Vagina (tissue), 2 donors: Measurements from ENCODE around the gene TTLL5. TPM values are rescaled to one million over a fixed set of nuclear protein-coding genes. Genes with fewer than 3 reads are reported as not detected.

Source experiments
- DNase-seq, 2 donors: peaks; one replicate each; pipeline ENCODE4 v3.0.0-alpha.2; 2017; ENCODE audit errors: extremely low spot score in 2 of 2
- H3K27ac ChIP-seq: fragments of 200-600 bp; sonication (generic); one replicate; pipeline ENCODE4 v1.5.1; 2019
- H3K27me3 ChIP-seq: fragments of 200-600 bp; sonication (generic); one replicate; pipeline ENCODE4 v1.5.1; 2019
- H3K36me3 ChIP-seq, 2 donors: fragments of 200-600 bp; sonication (generic); one replicate each; pipeline ENCODE4 v1.5.1; 2017 to 2019
- H3K4me1 ChIP-seq: fragments of 200-600 bp; sonication (generic); one replicate; pipeline ENCODE4 v1.5.1; 2019
- H3K4me3 ChIP-seq, 2 donors: fragments of 200-600 bp; sonication (generic); 1 replicate in 1 of 2; 2 replicates in 1 of 2; pipeline ENCODE4 v1.5.1; 2016 to 2019
- H3K9me3 ChIP-seq: fragments of 200-600 bp; sonication (generic); one replicate; pipeline ENCODE4 v1.5.1; 2019
- POLR2A ChIP-seq, 2 donors: fragments of 450-650 bp; IDR thresholded peaks; one replicate each; pipeline ENCODE4 v1.6.1; 2017; ENCODE audit warnings: antibody characterized with exemption in 2 of 2, mild to moderate bottlenecking in 2 of 2, moderate library complexity in 2 of 2
- POLR2AphosphoS5 ChIP-seq, 2 donors: sonication (generic); formaldehyde crosslinking; IDR thresholded peaks; one replicate each; pipeline ENCODE4 v1.9.0; 2017; ENCODE audit warnings: antibody characterized with exemption in 2 of 2, mild to moderate bottlenecking in 2 of 2, low read depth in 1 of 2; ENCODE audit not compliant: insufficient read depth in 1 of 2
- intact Hi-C: fragments of 100-400 bp; cut with DNase I; formaldehyde crosslinking; loops from one replicate; pipeline ENCODE4 v1.15.1; 2023
- total RNA-seq: library from RNA; depleted of rRNA; stranded (reverse); fragments of >200 nt; gene quantifications from one replicate; pipeline ENCODE4 v1.2.3, GENCODE V29; 2016
- TF ChIP-seq, protein P1 (sequence below), 3 experiments: fragments of 450-650 bp in 2 of 3; fragments of 200-600 bp in 1 of 3; sonication (generic) in 1 of 3; IDR thresholded peaks; one replicate each; pipeline ENCODE4 v1.5.1; 2017 to 2019; ENCODE audit warnings: antibody characterized with exemption in 3 of 3, mild to moderate bottlenecking in 2 of 3, moderate library complexity in 2 of 3

Gene TTLL5
- total RNA-seq, 1 donor from 2014 or later = 43.0 TPM

DNA sequence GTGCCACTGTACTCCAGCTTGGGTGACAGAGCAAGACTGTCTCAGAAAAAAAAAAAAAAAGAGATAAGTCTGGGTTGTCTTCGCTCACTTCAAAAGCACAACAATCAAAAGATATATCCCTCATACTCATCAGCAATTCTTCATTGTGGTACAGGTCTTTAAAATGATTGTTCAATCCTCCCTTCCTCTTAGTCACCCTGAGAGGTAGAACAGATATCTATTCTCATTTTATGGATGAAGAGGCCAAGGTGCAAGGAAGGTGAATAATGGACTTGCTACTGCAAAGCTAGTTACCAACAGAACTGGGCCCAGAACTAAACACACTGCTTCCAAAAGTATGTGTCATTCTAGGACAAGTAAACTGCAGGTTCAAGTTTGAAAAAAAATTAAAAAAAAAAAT lies 7.5 kb upstream of the TTLL5 start:
- intact Hi-C loops = loop anchor here (5.0 kb wide), 1 partner anchor 76 kb away; the partner anchor contains the start of gene FLVCR2
- no peak overlapping the region for H3K27ac ChIP-seq
- no peaks in the 10 kb centered on the region for H3K9me3 ChIP-seq
- H3K36me3 ChIP-seq = peaks cover 0 to 49% of the 10 kb centered on the region in 2 donors
- no peak for DNase-seq
- H3K4me3 ChIP-seq = no peak overlapping the region
- H3K27me3 ChIP-seq = no peaks in the 10 kb centered on the region
- no peaks in the 10 kb centered on the region for H3K4me1 ChIP-seq
- TF ChIP-seq, protein P1, sequence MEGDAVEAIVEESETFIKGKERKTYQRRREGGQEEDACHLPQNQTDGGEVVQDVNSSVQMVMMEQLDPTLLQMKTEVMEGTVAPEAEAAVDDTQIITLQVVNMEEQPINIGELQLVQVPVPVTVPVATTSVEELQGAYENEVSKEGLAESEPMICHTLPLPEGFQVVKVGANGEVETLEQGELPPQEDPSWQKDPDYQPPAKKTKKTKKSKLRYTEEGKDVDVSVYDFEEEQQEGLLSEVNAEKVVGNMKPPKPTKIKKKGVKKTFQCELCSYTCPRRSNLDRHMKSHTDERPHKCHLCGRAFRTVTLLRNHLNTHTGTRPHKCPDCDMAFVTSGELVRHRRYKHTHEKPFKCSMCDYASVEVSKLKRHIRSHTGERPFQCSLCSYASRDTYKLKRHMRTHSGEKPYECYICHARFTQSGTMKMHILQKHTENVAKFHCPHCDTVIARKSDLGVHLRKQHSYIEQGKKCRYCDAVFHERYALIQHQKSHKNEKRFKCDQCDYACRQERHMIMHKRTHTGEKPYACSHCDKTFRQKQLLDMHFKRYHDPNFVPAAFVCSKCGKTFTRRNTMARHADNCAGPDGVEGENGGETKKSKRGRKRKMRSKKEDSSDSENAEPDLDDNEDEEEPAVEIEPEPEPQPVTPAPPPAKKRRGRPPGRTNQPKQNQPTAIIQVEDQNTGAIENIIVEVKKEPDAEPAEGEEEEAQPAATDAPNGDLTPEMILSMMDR (IDR thresholded peaks at IDR 0.05) = no peak
- TF ChIP-seq POLR2AphosphoS5 (IDR thresholded peaks at IDR 0.05; ENCODE audit: insufficient read depth in 1 of 2, low read depth in 1 of 2) = no peak
- no peak for TF ChIP-seq POLR2A (IDR thresholded peaks at IDR 0.05)

DNA sequence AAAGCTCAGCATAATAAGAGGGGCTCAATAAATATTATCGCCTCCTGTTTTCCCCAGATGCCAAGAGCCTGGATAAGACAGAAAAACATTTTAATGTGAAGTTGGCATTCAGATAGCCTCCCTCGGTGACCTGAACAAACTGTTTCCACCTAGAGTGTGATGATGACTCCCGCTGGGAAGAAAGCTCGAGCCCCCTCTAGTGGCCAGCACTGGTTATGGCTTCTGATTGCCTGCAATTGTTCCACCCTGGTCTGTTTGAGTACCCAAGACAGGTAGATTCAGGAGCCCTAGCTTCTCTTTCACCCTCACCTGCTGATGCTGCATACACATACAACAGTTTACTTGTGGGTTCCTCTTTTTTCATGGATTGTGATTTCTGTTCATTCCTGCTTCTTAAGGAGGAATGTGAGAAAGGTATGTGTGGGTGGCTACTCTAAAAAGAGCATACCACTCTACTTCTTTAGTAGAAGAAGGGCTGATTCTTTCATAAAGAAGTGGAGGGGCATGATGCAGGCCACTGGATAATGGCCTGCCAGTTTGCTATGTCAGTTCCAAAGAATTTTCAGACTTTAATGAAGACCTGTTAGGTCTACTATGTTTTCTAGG lies 6.8 kb upstream of the TTLL5 start:
- no peaks in the 10 kb centered on the region for H3K9me3 ChIP-seq
- no peak for DNase-seq
- H3K27ac ChIP-seq = no peak overlapping the region
- H3K4me1 ChIP-seq = no peaks in the 10 kb centered on the region
- peaks cover 0 to 46% of the 10 kb centered on the region in 2 donors for H3K36me3 ChIP-seq
- intact Hi-C loops = loop anchor here (5.0 kb wide), 1 partner anchor 77 kb away; the partner anchor contains the start of gene FLVCR2
- TF ChIP-seq, protein P1 (IDR thresholded peaks at IDR 0.05) = peak; percentile 79 to 93 (median 86)
- peak in 1 of 2 donors; percentile 59 for TF ChIP-seq POLR2AphosphoS5 (IDR thresholded peaks at IDR 0.05; ENCODE audit: insufficient read depth in 1 of 2, low read depth in 1 of 2)
- no peak for TF ChIP-seq POLR2A (IDR thresholded peaks at IDR 0.05)
- no peak overlapping the region for H3K4me3 ChIP-seq
- H3K27me3 ChIP-seq = no peaks in the 10 kb centered on the region

DNA sequence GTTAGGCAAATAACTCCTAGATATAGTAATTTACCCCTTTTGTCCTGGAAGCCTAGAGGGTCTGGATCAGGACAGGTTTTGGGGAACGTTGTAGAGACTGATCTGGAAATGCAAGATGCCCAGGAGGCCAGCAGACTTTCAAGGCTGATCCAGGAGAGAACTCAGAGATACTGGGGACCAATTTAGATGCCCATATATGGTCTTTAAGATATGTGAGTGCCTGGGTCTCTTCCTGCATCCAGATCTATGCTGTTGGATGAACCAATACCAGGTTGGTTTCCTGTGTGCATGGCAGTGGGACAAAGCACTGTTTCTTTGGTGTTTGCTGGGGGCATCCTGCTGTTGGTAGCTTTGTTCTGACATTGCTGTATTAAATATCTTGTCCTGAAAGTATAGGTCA lies 5.8 kb upstream of the TTLL5 start:
- Histone ChIP-seq H3K4me1 (peaks cover 8% of the 10 kb centered on the region), H3K9me3 (no peaks in the 10 kb centered on the region), H3K4me3 (no peak overlapping the region), H3K36me3 (peaks cover 0 to 36% of the 10 kb centered on the region in 2 donors), H3K27me3 (no peaks in the 10 kb centered on the region), H3K27ac (no peak overlapping the region)
- intact Hi-C loops = no loop called here
- TF ChIP-seq, protein P1 (IDR thresholded peaks at IDR 0.05) = no peak
- TF ChIP-seq POLR2AphosphoS5 (IDR thresholded peaks at IDR 0.05; ENCODE audit: insufficient read depth in 1 of 2, low read depth in 1 of 2) = no peak
- no peak for DNase-seq

DNA sequence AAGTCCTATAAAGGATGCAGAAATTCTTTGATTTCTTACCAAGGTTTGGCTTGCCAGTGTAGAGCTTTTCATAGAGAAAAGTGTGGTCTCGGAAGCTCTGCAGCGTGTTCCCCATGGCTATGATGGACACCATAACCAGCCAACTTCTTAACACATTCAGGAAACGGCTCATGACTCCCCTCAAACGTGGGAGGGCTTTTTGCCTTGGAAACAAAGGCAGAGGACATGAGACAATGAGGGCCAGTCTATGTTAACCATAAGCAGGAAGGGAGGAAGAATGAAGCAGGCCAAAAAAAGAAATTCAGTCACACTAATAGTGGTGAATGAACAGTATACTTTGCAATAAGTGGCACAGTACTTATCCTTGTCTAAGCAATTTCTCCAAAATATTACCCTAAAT lies 3.7 kb upstream of the TTLL5 start:
- TF ChIP-seq POLR2A (IDR thresholded peaks at IDR 0.05) = no peak
- TF ChIP-seq, protein P1 (IDR thresholded peaks at IDR 0.05) = no peak
- no peak for TF ChIP-seq POLR2AphosphoS5 (IDR thresholded peaks at IDR 0.05; ENCODE audit: insufficient read depth in 1 of 2, low read depth in 1 of 2)
- intact Hi-C loops = no loop called here
- no peak overlapping the region for H3K27ac ChIP-seq

DNA sequence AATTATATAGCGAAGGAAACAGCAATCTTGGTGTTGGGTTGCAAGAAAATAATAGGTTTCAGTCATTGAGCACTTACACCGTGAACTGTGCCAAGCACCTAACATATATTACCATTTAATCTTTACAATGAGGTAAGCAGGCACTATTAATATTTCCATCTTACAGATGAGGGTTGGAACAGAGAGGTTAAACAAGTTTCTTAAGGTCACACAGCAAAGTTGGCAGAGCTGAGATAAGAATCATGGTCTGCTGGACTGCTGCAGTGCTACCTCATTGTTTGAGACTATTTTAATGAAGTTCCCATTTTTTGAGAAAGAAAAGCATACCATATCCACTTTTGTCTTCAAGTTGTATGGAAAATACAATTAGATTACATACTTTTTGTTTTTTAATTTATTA lies 2.1 kb upstream of the TTLL5 start:
- DNase-seq = no peak
- intact Hi-C loops = no loop called here
- Histone ChIP-seq H3K4me3 (no peak overlapping the region), H3K9me3 (no peaks in the 10 kb centered on the region), H3K36me3 (peaks cover 0 to 18% of the 10 kb centered on the region in 2 donors), H3K4me1 (peaks cover 23% of the 10 kb centered on the region), H3K27me3 (no peaks in the 10 kb centered on the region), H3K27ac (no peak overlapping the region)
- TF ChIP-seq POLR2AphosphoS5 (IDR thresholded peaks at IDR 0.05; ENCODE audit: insufficient read depth in 1 of 2, low read depth in 1 of 2) = no peak
- TF ChIP-seq, protein P1 (IDR thresholded peaks at IDR 0.05) = no peak
- TF ChIP-seq POLR2A (IDR thresholded peaks at IDR 0.05) = no peak

More for the DNA sequence above, 3.7 kb upstream of the TTLL5 start:
- Histone ChIP-seq H3K36me3 (peaks cover 0 to 15% of the 10 kb centered on the region in 2 donors), H3K27me3 (no peaks in the 10 kb centered on the region), H3K4me1 (peaks cover 18% of the 10 kb centered on the region), H3K4me3 (no peak overlapping the region), H3K9me3 (no peaks in the 10 kb centered on the region)
- no peak for DNase-seq
